Stimulated activated CD8-positive, alpha-beta memory T cell treated with anti-CD3 and anti-CD28 coated beads, Interleukin-15, amount 100 ng/mL, for 4 hours (primary cell): ENCODE results near the gene CCDC106.

Experiments used
- DNase-seq, 2 donors: peaks; one replicate each; pipeline ENCODE4 v3.0.0-alpha.2; 2020; ENCODE audit warnings: low read depth in 2 of 2

Gene CCDC106

GRCh38 chr19:55613930-55614710 is 33.9 kb upstream of the CCDC106 start:
- no peak for DNase-seq

GRCh38 chr19:55614711-55615542 is 33.1 kb upstream of the CCDC106 start:
- DNase-seq = no peak

GRCh38 chr19:55615543-55616394 is 32.2 kb upstream of the CCDC106 start:
- DNase-seq = no peak

- DNase-seq = no peak
Measured at GRCh38 chr19:55616395-55616875, 31.6 kb upstream of the CCDC106 start.

- no peak for DNase-seq
Measured at GRCh38 chr19:55617426-55617825, 30.6 kb upstream of the CCDC106 start.

- no peak for DNase-seq
Measured at GRCh38 chr19:55618426-55618825, 29.6 kb upstream of the CCDC106 start.

- no peak for DNase-seq
Measured at GRCh38 chr19:55619286-55619685, 28.7 kb upstream of the CCDC106 start.

- no peak for DNase-seq
Measured at GRCh38 chr19:55620410-55621204, 27.4 kb upstream of the CCDC106 start.

GRCh38 chr19:55621205-55621672 is 26.8 kb upstream of the CCDC106 start:
- no peak for DNase-seq

- no peak for DNase-seq
Measured at GRCh38 chr19:55621673-55622231, 26.3 kb upstream of the CCDC106 start.

GRCh38 chr19:55622242-55622969 is 25.6 kb upstream of the CCDC106 start:
- no peak for DNase-seq

- DNase-seq = no peak
Measured at GRCh38 chr19:55623130-55623529, 24.9 kb upstream of the CCDC106 start.

- no peak for DNase-seq
Measured at GRCh38 chr19:55623561-55623960, 24.5 kb upstream of the CCDC106 start.

GRCh38 chr19:55624109-55625003 is 23.7 kb upstream of the CCDC106 start, which contains the start of gene ZNF784:
Gene ZNF784, minus strand, starts transcription at chr19:55624566. Its CDS starts 5 bp downstream, at chr19:55624561.
- peak; percentile 80 to 86 for DNase-seq

GRCh38 chr19:55625004-55625326 is 23.0 kb upstream of the CCDC106 start:
- DNase-seq = no peak

GRCh38 chr19:55626350-55626749 is 21.7 kb upstream of the CCDC106 start:
- peak in 1 of 2 donors; percentile 37 for DNase-seq

GRCh38 chr19:55632463-55632834 is 15.6 kb upstream of the CCDC106 start:
- DNase-seq = peak; percentile 39 to 84

- no peak for DNase-seq
Measured at GRCh38 chr19:55633861-55634260, 14.2 kb upstream of the CCDC106 start.

GRCh38 chr19:55635334-55635717 is 12.7 kb upstream of the CCDC106 start:
- no peak for DNase-seq
